ENCODE measurements around the gene SMC4. TPM values are rescaled to one million over a fixed set of nuclear protein-coding genes. Genes with fewer than 3 reads are reported as not detected.

Gene SMC4
- total and polyA plus RNA-seq, 2 of the 13 experiments (the other 11 are each of a cell fraction or from before 2014, with no cell fraction given) = 19.2 to 74.3 TPM

DNA sequence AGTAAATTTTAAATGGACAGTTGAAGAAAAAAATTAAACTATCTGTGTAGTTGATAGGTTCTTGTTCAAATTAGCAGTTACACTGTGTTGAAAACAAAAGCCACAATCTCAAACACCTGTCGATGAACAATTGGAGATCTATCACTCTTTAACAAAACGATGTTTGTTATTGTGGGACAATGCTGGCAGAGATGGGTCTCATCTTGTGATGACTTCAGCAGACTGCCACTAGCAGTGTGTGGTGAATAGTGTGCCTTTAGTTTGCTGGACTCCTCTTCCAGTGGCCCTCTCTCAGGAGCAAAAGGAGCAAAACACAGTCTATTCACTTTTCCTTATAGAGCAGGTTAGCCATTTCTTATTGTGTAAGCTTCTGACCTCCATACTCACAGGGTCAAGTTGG is 64.9 kb downstream of the SMC4 start:
- DNase-seq (ENCODE audit: low spot score) (no peak), ATAC-seq (no peak), FAIRE-seq (no peak)
- in situ Hi-C loops (cut with HindIII; ENCODE audit: extremely low pct_ligation_motif_present, low pct_unique_long_range_greater_than_20kb) (no loop called here), intact Hi-C loops (cut with micrococcal nuclease; ENCODE audit: unreplicated experiment) (no loop called here)
- Histone ChIP-seq H3K27ac (ENCODE audit: extremely low read length, insufficient read depth, low read length) (no peak overlapping the region), H3K79me2 (ENCODE audit: insufficient read depth, low read length) (no peaks in the 10 kb centered on the region), H3K4me3 (replicated peaks in 1 of 3; ENCODE audit: insufficient read depth in 1 of 3, low read depth in 2 of 3, low read length in 3 of 3) (no peak overlapping the region), H3K4me2 (ENCODE audit: low read depth, low read length) (no peak overlapping the region), H3K9ac (ENCODE audit: insufficient read depth, low read depth, low read length) (no peak overlapping the region), H3K36me3 (replicated peaks in 1 of 2; ENCODE audit: control insufficient read depth in 1 of 2, insufficient read depth in 2 of 2, low read length in 2 of 2) (no peaks in the 10 kb centered on the region), H4K20me1 (ENCODE audit: insufficient read depth, low read length) (no peaks in the 10 kb centered on the region), H3K4me1 (ENCODE audit: insufficient read depth, low read length) (no peaks in the 10 kb centered on the region), H3K9me3 (ENCODE audit: low read length) (no peaks in the 10 kb centered on the region), H3K27me3 (ENCODE audit: control insufficient read depth in 1 of 2, insufficient read depth in 2 of 2, low read length in 2 of 2) (no peaks in the 10 kb centered on the region; a peak in 2 of 5 replicates), H2AFZ (ENCODE audit: low read length) (no peak overlapping the region)
- POLR2A ChIA-PET = no interaction called here
- 27% methylated on average over 2 of the region's 2 CpGs for WGBS (ENCODE audit: low lambda C conversion rate)
- no TSS peak for BruUV-seq (replicated peaks)
- no peak for TF ChIP-seq GTF3A (CRISPR knock-in tag; conservative IDR thresholded peaks at IDR 0.05)
- no peak for TF ChIP-seq RBM39 (IDR thresholded peaks at IDR 0.05; ENCODE audit: low read depth, low read length, poor library complexity, severe bottlenecking)
- no peak for TF ChIP-seq ETV6 (CRISPR knock-in tag; conservative IDR thresholded peaks at IDR 0.05)
- TF ChIP-seq ZNF138 (CRISPR knock-in tag; IDR thresholded peaks at IDR 0.05; ENCODE audit: low read depth) = no peak
- no peak for TF ChIP-seq SETDB1 (CRISPR knock-in tag; IDR thresholded peaks at IDR 0.05; ENCODE audit: borderline replicate concordance)
- TF ChIP-seq, protein P1, sequence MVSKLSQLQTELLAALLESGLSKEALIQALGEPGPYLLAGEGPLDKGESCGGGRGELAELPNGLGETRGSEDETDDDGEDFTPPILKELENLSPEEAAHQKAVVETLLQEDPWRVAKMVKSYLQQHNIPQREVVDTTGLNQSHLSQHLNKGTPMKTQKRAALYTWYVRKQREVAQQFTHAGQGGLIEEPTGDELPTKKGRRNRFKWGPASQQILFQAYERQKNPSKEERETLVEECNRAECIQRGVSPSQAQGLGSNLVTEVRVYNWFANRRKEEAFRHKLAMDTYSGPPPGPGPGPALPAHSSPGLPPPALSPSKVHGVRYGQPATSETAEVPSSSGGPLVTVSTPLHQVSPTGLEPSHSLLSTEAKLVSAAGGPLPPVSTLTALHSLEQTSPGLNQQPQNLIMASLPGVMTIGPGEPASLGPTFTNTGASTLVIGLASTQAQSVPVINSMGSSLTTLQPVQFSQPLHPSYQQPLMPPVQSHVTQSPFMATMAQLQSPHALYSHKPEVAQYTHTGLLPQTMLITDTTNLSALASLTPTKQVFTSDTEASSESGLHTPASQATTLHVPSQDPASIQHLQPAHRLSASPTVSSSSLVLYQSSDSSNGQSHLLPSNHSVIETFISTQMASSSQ (IDR thresholded peaks at IDR 0.05; ENCODE audit: low read depth) = no peak
- TF ChIP-seq, protein P1 (CRISPR knock-in tag; IDR thresholded peaks at IDR 0.05; ENCODE audit: borderline replicate concordance) = no peak
- no peak for TF ChIP-seq KDM3A (CRISPR knock-in tag; IDR thresholded peaks at IDR 0.05; ENCODE audit: low read depth)
- no peak for TF ChIP-seq ZNF235 (CRISPR knock-in tag; IDR thresholded peaks at IDR 0.05; ENCODE audit: borderline replicate concordance)
- TF ChIP-seq, protein P2, sequence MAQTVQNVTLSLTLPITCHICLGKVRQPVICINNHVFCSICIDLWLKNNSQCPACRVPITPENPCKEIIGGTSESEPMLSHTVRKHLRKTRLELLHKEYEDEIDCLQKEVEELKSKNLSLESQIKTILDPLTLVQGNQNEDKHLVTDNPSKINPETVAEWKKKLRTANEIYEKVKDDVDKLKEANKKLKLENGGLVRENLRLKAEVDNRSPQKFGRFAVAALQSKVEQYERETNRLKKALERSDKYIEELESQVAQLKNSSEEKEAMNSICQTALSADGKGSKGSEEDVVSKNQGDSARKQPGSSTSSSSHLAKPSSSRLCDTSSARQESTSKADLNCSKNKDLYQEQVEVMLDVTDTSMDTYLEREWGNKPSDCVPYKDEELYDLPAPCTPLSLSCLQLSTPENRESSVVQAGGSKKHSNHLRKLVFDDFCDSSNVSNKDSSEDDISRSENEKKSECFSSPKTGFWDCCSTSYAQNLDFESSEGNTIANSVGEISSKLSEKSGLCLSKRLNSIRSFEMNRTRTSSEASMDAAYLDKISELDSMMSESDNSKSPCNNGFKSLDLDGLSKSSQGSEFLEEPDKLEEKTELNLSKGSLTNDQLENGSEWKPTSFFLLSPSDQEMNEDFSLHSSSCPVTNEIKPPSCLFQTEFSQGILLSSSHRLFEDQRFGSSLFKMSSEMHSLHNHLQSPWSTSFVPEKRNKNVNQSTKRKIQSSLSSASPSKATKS (CRISPR knock-in tag; IDR thresholded peaks at IDR 0.05) = no peak
- CTCF ChIA-PET (ENCODE audit: low intra/inter-chr PET ratio, low total read pairs) = no interaction called here
